HG03521 (cell line): ENCODE data around the gene G6PC1.

Source experiments
- ATAC-seq: cut with Tn5 transposase; IDR thresholded peaks from one replicate; pipeline ENCODE4 v1.9.1; 2021; ENCODE audit warnings: mild to moderate bottlenecking, moderate library complexity; ENCODE audit not compliant: unreplicated experiment

G6PC1 gene

DNA sequence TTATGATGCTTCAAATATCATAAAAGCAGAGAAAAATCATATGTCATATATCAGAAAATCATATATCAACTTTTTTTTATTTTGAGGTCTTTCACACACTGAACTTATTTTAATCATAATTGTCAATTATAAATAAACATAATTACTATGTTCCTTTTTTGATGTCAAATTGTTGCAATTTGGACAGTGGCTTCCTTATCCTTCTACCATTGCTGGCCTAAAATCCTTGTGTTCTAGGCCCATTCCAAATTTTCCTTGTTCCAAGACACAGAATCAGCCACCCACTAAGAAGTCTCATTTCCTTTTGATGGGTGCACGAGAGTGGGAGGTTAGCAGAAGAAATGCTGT lies 28.9 kb downstream of the G6PC1 start:
- ATAC-seq = no peak

DNA sequence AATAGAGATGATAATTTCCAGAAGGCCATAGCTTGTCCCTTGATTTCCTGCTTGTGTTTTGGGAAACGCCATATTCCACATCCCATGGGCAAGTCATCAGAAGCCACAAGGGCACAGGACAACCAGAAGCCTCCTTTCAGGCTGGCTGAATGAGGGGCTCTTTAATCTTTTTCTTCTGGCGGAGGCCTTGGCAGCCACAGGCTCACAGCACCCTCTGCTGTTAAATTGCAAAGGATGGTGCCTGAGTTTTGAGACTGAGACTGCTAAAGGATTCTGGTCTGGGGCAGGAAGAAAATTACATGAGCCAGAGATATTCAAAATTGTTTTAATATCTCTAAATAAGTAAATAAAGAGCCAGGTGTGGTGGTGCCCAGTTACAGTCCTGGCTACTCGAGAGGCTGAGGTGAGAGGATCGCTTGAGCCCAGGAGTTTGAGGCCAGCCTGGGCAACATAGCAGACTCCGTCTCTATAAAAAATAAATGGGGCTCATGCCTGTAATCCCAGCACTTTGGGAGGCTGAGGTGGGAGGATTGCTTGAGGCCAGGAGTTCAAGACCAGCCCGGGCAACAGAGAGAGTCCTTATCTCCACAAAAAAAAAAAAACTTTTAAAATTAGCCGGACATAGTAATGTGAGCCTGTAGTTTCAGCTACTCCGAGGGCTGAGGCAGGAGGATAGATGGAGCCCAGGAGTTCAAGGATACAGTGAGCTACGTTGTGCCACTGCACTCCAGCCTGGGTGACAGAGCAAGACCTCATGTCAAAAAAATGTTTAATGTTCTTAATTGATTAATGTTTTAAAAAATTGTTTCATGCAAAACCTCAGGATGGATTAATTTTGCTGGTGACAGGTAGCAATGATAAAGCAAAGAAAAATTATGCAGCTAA lies 37.4 kb downstream of the G6PC1 start:
- ATAC-seq = no peak

DNA sequence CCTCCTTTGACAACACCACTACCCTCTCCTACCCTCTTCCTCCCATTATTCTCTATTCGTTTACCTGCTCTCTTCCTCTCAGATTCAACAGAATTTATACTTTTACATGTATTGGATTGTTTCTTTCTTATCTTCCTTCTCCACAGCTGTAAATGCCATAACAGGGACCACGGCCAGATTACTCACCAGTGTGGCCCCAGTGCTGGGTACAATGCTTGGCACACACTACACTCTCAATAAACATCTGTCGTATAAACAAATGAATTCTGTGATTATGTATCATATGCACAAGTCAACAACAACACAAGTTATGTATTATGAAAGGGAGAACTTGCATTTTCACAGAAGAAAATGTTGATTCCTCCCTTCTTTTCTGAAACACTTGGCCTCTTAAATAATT lies 43.6 kb downstream of the G6PC1 start:
- no peak for ATAC-seq

DNA sequence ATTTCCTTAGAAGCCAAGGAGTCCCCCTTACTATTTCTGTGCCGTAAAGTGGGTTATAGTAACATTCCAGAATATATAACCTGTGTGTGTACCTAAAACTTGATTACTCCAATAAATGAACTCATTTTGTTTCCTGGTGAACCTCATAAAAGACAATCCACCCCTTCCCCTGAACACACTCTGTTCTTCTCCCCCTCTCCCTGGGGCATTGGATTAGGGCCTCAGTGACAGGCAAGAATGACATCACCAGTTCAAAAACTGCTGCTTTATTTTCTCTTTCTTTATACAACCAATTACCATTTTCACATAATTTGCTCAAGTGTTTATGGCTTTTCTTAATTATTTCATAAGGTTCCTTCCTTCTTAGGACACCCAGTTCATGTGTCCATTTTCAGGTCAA lies 46.2 kb downstream of the G6PC1 start:
- ATAC-seq = no peak

DNA sequence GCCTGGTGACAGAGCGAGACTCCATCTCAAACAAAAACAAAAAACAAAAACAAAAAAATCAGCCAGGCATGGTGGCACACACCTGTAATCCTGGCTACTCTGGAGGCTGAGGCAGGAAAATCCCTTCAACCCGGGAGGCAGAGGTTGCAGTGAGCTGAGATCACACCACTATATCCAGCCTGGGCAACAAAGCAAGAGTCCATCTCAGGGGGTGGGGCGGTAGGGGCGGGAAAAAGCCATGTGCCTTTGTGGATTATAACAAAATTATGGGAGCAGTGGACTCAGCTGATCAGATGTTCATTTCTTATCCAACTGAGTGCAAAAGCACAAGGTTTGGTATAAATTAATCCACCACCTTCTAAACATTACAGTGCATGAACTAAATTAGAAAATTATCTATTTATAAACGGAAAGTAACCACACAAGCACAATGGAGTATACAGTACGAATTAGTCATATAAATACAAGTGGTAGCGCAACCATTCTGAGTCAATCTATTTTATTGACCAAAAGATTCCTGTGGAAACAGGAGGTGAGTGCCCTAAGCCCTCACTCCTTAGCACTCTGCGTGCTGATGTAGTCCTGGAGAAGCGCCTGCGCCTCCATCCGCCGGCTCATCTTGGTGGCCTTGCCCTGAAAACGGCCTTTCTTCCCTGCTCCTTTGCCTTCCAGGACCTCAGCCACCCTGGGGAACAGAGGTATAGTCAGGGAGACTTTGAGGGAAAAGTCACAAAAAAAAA lies 49.6 kb downstream of the G6PC1 start:
- ATAC-seq = no peak
